Erythroblast (primary cell): ENCODE results near the gene IGHMBP2.

ENCODE experiments used
- GATA1 ChIP-seq: IDR thresholded peaks from 2 replicates; pipeline ENCODE4 v1.6.1; 2011; ENCODE audit warnings: low read depth, mild to moderate bottlenecking, control low read depth, low read length, moderate library complexity
- POLR2A ChIP-seq: IDR thresholded peaks from 2 replicates; pipeline ENCODE4 v1.6.1; 2011; ENCODE audit warnings: mild to moderate bottlenecking, low read length

GRCh38 chr11:68942751-68943271 lies 39.1 kb downstream of the IGHMBP2 start:
- no peak for TF ChIP-seq POLR2A
- TF ChIP-seq GATA1 = no peak
